NCI-H82 treated with DMSO at 0.1 percent for 48 hours (cell line): ENCODE measurements around the gene PDCD4.

ENCODE experiments used
- DNase-seq: peaks from one replicate; lab custom pipeline; 2025; ENCODE audit not compliant: unreplicated experiment; lab: John Stamatoyannopoulos, UW

Gene PDCD4

DNA sequence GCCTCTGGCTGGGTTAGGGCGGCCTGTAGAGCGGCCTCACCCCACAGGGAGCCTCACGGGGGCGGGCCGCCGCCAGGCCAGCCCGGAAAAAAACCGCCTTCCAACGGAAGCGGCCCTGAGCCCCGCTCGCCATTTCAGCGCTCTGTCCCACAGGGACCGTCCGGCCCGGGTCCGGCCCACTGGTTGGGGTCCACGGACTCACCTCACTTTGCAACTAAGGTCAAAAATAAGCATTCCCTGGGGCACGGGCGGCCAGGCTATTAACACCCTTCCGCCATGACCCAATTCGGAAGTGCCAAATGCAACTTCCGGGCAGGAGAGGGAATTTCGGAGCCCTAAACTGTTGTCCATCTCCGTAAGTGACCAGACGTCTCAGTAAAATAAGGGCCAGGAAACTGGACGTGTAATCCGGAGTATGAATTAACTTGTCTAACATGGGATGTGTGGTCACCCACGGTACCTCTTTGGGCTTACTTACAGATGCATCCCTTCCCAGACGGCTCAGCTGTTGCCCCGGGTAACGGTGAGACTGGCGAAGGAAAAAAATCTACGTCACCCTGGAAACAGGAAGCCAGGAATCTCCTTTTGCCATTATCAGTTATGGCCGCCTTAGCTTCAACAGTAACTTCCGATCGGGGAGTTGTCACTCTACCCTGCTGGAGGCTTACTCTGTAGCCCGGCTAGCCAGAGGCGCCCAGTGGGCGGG, 47.1 kb downstream of the PDCD4 start, which contains the start of gene BBIP1:
TSS of gene BBIP1 (minus strand) at position 538 of the 706 bp plus-strand sequence. CDS start 1,023 bp downstream, outside the sequence.
- peak; percentile 99 for DNase-seq

DNA sequence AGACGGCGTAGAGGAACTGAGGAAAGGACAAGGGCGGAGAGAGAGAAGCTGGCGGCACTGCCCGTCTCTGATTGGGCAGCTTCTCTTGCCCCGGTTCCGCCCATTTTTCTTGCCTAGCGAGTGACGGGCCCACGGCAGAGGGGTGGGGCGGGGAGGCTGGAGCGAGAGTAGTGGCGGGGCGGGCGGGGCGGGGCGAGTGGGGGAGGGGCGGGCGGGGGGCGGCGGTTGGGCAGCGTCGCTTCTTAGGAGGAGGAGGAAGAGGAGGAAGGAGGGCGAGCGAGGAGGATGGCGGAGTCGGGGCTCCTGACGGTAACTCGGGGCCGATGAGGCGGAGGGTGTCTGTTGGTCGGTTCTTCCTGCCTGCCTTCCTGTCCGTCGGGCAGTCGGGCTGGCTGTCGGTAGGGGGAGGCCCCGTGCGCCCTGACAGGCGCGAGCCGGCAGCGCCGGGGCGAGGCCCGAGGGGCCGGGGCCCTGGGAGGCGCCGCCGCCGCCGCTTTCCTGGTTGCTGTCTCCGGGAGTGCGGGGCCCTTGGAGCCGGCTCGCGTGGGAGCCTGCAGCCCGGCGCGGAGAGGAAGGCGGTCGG, 47.7 kb downstream of the PDCD4 start, which contains the start of gene SHOC2:
TSS of gene SHOC2 (plus strand) at position 256 of the 583 bp plus-strand sequence. CDS start 44,755 bp downstream, outside the sequence.
- no peak for DNase-seq

DNA sequence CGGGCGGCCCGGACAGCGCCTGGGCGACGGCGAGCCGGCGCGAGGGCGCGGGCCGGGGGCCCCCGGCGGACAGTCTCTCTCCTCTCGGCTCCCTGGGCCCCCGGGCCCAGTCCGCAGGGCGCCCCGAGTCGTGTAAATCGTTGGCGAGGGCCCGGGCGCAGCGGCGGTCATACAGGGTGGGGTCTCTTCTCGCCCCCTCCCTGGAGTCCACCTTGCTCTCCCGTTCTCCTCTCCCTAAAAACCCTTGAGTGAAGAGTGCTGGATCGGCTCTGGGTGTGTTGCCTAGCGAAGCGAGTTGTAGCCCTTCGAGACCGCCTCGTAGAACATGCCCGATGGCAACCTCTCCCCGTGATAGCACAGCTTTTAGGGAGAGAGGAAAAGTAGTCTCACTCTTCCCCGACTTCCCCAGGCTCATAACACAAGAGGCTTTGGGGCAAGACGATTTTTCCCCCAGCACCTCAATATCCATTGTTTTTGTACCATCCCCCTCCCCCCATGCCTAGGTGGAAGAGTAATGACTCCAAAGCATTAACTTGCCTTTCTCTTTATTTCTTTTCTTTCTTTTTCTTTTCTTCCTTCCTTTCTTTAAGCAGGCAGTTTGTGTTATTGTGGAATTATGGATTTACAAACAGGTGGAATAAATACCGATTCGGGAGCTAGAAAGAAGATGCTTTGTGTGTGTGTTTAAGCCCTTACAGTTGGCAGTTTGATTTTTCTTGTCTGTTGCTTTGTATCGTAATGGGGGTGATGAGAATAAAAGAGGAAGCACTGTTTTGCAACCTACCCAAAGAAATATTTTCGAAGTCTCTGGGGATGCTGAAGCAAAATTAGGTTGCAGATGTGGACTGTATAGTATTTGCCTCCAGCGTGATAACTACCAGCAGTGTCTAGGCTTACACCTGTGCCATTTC, 48.5 kb downstream of the PDCD4 start:
- peak; percentile 12 for DNase-seq

DNA sequence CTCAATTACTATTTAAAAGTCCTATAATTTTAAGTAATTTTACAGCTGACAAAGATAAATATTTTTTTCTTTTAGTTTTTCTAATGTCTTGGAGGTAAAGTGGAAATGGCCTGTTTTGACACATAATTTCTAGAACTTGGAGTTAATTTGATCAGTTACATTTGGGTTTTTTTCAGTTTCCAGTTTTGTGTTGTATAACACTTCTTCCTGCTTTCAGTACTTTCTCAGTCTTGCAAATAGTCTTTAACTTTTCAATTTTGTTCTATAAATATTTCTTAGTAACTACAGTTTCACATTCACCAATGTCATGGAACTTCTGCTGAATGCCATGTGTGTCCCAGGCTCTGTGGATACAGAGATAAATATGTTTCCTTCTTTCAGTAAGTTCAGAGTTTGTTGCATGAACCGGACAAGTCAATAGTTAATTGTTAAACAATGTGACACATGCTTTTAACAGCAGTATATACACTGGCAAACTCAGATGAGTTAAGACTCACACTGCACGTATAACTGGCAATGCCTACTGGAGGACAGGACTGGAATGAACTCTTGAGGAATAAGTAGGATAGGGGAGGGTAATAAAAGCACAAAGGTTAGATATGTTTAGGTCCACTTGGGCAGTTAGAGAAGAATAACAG, 52.2 kb downstream of the PDCD4 start:
- no peak for DNase-seq

DNA sequence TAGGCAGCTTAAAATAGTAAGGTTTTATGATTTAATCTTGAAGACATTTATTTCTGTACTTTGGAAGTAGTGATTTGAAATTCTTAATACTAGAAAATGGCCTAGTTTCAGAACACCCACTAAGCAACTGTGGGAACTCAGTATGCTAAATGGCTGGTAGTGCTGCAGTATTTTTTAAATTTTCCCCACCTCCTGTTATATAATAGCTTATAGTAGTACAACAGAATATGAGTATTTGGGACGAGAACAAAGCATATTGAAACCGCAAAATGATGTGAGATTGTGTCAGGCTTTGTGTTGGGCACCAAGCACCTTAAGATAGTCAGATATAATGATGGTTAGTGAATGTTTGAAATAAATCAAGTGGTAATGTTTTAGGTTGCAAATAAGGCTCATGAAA, 55.7 kb downstream of the PDCD4 start:
- DNase-seq, result no peak

DNA sequence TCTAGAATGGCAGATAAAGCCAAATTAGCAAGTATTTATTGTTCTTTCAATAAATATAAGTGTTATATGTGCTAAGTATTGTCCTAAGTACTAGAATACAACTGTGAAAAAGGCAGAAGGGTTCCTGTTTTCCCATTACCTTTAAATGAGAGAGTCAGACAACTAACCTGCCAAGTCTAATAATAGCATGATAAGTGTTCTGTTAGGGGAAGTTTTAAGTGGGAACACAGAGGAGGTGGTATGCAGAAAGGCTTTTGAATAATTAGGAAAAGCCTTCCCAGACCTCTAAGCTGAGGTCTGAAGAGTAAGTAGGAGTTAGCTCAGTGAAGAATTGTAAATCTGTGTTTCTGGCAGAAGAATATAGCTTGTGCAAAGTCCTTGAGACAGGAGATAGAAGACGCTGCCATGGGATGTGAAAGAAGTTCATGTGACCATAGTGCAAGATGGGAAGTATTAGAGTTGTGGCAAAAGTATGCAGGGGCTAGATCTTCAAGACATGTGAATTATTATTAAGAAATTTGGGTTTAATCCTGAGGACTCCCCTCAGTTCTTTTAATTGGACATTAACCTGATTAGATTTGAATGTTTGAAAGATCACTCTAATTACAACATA, 60.1 kb downstream of the PDCD4 start:
- DNase-seq, result no peak

DNA sequence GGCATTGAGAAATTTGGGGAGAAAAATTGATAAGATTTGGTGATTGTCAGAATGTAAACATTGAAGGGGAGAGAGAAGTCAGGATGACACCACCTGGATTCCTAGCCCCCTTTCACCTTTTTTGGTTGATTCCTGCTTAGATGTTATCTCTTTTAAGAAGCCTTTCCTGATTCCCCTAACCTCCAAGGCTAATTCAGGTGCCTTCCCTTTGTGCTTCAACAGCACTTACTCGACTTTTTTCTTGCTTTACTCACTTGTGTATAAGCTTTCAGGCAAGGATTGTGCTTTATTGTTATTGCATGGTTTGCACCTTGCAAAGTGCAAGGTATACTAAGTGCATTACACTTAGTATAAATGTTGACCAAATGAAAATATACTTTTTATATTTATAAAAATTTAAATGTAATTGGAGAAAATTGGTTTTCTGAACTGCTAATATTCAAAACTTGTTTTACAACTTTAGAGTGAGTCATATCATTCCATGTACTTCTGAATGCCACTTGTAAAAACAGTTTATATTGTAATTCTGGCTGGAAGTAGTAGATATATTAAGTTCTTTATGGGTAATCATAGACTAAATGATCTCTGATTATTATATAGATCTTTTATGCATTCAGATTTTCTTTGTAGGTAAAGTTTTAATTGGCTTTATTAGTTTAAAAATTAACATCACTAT, 60.9 kb downstream of the PDCD4 start:
- DNase-seq, result no peak

DNA sequence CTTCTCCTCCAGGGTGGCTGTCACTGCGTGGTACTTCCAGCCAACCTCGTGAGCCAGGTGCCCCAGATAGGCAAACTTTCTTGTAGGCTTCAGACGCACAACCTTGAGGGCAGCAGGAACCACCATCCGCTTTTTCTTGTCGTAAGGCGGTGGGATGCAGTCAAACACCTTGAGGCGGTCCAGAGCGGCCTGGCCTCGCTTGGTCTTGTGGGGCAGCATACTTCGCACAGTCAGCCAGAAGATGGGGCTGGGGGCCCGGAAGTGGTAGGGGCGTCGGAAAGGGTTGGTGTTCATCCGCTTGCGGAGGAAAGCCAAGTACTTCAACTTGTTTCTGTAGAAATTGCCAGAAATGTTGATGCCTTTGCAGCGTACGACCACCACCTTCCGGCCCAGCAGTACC, 65.0 kb downstream of the PDCD4 start:
- DNase-seq, result no peak

DNA sequence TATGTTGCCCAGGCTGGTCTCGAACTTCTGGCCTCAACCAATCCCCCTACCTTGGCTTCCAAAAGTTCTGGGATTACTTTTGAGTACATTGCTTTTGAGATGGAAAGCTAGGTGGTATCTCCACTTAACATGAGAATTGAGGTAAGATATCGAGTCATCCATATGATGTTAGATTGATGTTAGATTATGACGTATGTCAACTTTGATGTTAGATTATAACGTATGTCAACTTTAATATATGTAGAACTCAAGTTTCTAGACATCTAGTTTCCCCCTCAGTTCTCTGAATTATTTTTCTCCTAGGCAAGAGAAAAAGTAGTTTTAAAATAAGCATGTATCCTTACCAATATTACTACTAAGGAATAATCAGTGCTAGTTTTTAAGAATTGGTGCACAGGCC, 67.7 kb downstream of the PDCD4 start:
- no peak for DNase-seq

DNA sequence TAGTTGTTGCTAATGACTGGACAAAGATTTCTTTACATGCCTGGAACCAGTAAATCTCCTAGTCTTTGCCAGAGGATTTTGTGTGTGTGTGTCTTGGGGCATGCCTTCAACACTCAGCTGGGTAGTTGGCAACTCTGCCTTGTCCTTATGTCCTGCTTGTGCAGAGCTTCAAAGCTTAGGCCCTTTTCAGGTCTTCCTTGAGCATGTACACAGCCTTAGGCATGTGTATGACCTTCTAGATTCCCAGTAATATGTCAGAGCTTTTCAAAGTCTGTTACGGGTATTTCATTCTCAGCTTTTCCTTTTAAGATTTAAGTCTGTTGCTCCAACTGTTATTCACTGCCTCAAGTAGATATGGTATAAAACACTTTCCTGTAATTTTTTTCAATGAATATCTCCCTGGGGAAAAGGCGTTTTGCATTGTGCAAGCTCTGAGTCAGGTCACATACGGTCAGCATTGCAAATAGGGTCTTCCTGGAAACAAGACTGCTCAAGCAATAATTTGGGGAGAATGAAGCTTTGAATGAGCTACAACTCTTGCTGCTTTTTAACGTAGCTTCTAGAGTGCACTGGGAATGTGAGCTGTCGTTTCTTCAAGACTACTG, 73.2 kb downstream of the PDCD4 start:
- no peak for DNase-seq

DNA sequence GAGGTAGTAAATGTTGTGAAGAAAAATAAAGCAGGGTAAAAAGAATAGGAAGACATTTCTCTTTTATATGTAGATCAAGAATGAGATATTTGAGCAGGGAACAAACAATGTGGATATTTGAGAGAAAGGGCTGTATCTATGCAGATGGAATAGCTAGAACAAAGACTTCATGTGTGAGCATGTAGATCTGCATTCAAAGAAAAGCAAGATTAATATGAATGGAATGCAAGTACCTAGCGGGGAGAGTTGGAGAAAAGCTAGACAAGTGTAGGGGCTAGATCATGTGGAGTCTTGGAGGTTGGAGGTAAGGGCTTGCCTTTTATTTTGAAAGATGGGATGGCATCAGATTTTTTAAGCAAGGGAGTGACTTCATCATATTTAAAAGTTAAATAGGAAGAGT, 74.8 kb downstream of the PDCD4 start:
- no peak for DNase-seq

DNA sequence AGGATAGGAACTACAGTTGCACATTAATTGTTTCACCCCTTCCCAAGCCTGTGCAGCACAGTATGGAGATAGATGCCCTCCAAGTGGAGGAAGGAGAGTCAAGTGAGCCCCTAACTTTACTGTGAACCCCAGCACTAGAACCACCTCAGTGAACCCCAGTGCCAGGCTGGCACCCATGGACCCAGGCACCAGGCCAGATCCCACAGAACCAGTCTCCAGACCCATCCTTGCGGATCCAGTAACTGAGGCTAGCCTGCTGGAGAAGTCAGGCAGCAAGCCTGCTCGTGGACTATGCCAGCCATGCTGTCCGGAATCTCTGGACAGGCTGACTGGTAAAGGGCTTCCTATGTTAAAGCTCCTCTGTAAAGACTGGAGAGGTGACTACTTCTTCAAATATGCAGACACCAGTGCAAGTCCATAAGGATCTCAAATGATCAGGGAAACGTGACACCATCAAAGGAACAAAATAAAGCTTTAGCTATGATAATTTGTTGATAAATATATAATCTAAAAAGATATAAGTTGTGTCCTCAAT, 75.4 kb downstream of the PDCD4 start:
- DNase-seq, result no peak
